Measurements from ENCODE around the gene CSNK1A1.

DNA sequence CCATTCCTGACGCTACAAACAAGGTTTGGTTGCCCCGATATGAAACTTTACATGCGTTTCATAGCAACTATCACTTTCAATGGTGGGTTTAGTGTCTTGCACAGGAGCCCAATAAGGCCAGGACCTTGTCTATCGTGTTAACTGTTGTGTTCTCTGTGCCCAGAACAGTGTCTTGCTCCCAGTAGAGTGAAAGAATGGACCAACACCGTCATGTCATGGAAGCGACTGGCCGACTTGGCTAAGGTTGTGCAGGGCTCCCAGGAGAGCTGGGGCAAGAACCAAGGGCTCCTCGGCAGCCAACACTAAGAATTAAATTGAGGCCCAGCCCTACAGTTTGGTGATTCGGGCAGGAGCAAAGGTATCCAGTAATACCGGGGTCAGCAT lies 29.6 kb upstream of the CSNK1A1 start:
- TF ChIP-seq, protein P1, sequence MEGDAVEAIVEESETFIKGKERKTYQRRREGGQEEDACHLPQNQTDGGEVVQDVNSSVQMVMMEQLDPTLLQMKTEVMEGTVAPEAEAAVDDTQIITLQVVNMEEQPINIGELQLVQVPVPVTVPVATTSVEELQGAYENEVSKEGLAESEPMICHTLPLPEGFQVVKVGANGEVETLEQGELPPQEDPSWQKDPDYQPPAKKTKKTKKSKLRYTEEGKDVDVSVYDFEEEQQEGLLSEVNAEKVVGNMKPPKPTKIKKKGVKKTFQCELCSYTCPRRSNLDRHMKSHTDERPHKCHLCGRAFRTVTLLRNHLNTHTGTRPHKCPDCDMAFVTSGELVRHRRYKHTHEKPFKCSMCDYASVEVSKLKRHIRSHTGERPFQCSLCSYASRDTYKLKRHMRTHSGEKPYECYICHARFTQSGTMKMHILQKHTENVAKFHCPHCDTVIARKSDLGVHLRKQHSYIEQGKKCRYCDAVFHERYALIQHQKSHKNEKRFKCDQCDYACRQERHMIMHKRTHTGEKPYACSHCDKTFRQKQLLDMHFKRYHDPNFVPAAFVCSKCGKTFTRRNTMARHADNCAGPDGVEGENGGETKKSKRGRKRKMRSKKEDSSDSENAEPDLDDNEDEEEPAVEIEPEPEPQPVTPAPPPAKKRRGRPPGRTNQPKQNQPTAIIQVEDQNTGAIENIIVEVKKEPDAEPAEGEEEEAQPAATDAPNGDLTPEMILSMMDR (conservative IDR thresholded peaks at IDR 0.05; ENCODE audit: low read depth, low read length): no peak
- TF ChIP-seq EZH2 (IDR thresholded peaks at IDR 0.05; ENCODE audit: borderline replicate concordance, low read depth, low read length, poor library complexity, severe bottlenecking): no peak

Data from A673 (cell line).